22Rv1 (cell line): ENCODE data around the gene ITGB1.

Experiments
- CTCF ChIP-seq: fragments of 450-650 bp; IDR thresholded peaks from 2 replicates; pipeline ENCODE4 v1.5.1; 2017; ENCODE audit warnings: mild to moderate bottlenecking
- ZFX ChIP-seq: fragments of 450-650 bp; IDR thresholded peaks from 2 replicates; pipeline ENCODE4 v1.6.1; 2017; ENCODE audit warnings: antibody characterized with exemption, borderline replicate concordance

GRCh38 chr10:32891261-32891660 lies 66.8 kb downstream of the ITGB1 start:
- TF ChIP-seq ZFX = no peak
- TF ChIP-seq CTCF = no peak
